GM18858 (cell line): ENCODE results near the gene ERMP1.
"Not testable (repeated sequence)": the region's sequence is repeated elsewhere in the genome, so short reads cannot be mapped to it uniquely, and the experiment has no call there.

Source experiments
- ATAC-seq: cut with Tn5 transposase; IDR thresholded peaks from one replicate; pipeline ENCODE4 v1.9.1; 2021; ENCODE audit not compliant: unreplicated experiment

ERMP1 gene

DNA sequence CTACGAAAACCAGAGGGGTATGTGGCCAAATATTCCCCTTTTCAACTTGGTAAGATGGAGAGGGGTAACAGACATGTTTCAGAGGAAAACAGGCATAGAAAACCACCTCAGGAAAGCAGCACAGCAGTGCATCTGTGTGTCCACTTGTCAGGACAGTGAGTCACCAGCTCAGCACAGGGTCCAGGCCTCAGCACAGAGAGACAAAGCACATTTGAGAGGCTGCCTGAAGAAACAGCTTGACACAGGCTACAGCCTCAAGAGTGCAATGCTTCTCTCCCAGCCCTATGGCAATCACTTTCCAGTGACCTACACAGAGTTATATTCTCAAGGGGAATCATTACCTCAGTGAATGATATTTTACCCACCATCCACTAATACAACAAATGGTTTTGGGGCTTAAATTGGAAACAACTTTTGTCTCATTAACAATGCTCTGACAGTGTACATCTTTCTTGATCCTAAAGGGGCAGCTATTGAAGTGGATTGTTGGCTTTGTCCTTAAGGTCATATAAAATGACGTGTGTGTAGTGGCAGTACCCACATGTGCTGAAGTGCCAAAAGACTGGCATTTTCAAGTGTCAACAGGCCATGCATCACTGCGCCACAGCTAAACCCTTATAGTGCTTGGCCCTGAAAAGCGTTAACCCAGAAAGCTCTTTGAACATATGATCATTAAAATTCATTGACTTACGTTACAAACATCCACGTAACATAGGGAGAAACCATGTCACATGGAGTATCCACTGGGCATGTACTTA is 46.4 kb downstream of the ERMP1 start:
- ATAC-seq = no peak

DNA sequence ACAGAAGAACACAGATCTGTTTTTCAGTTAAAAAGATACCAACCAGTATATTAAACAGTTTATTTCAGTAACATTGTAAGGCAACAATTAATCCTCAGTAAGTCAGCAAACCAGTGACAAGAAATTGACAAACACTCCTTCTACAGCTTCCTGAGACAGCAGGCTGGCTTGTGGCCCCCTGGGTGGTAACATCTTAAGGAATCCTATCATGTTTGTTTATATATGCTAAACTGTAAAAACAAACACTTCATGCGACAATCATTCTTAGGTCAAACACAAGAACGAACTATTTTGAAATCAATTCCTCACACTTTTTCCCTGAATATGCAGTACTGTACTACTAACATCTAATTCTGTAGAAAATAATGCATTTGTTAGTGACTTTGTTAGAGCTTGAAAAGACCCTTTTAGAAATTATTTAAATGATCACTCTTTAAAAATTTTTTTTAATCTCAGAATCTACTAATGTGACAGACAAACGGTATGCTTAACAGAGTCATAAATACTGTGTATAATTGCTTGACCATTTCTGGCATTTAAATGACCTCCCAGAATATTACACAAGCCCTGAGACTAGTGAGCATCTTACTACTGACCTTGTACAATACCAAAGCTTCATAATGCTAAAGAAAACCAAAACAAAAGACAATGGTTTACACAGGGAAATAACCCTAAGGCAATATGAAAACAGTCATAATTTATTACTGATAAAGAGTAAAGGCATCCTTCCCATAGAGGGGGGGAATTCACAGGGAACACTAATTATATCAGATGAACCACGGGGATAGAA is 48.2 kb downstream of the ERMP1 start:
- ATAC-seq = no peak

DNA sequence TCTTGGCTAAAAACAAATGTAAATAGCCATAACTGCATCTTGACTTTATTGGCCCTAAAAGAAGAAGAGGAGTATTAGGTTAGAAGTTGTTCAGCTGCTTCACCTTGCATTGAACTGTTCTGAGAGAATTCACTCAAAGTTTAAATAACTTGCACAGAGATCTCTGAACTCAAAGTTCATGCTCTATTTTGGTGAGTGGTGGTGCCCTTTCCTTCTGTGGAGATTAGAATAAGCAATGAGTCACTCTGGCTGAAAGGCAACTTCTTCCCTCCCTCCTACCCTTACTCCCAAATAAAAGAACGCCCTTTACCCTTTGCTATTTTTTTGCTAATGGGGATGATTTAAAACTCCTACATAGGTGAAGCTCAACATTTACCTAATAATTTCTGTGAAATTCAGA is 48.9 kb downstream of the ERMP1 start:
- ATAC-seq = no peak

DNA sequence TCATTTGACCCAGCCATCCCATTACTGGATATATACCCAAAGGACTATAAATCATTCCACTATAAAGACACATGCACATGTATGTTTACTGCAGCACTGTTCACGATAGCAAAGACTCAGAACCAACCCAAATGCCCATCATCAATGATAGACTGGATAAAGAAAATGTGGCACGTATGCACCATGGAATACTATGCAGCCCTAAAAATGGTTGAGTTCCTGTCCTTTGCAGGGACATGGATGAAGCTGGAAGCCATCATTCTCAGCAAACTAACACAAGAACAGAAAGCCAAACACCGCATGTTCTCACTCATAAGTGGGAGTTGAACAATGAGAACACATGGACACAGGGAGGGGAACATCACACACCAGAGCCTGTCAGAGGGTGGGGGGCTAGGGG is 49.5 kb downstream of the ERMP1 start:
- not testable (repeated sequence) for ATAC-seq

DNA sequence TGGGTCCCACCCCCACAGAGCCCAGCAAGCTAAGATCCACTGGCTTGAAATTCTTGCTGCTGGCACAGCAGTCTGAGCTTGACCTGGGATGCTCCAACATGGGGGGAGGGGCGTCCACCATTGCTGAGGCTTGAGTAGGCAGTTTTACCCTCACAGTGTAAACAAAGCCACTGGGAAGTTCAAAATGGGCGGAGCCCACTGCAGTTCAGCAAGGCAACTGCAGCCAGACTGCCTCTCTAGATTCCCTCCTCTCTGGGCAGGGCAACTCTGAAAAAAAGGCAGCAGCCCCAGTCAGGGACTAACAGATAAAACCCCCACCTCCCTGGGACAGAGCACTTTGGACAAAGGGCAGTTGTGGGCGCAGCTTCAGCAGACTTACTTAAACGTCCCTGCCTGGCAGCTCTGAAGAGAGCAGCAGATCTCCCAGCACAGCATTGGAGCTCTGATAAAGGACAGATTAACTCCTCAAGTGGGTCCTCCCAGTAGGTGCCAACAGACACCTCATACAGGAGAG is 53.2 kb downstream of the ERMP1 start:
- not testable (repeated sequence) for ATAC-seq

DNA sequence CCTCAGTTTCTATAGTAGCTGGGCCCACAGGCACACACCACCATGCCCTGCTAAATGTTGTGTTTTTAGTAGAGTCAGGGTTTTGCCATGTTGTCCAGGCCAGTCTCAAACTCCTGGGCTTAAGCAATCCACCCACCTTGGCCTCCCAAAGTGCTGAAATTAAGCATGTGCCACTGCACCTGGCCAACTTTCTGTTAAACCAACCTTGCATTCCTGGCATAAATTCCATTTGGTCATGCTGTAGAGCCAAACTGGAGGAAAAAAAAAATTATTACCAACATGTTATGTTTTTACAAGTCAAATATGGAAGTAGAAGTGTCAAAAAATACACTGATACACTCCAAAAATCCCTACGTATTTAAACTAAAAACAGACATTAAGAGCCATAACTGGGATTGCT is 54.1 kb downstream of the ERMP1 start:
- ATAC-seq = no peak

DNA sequence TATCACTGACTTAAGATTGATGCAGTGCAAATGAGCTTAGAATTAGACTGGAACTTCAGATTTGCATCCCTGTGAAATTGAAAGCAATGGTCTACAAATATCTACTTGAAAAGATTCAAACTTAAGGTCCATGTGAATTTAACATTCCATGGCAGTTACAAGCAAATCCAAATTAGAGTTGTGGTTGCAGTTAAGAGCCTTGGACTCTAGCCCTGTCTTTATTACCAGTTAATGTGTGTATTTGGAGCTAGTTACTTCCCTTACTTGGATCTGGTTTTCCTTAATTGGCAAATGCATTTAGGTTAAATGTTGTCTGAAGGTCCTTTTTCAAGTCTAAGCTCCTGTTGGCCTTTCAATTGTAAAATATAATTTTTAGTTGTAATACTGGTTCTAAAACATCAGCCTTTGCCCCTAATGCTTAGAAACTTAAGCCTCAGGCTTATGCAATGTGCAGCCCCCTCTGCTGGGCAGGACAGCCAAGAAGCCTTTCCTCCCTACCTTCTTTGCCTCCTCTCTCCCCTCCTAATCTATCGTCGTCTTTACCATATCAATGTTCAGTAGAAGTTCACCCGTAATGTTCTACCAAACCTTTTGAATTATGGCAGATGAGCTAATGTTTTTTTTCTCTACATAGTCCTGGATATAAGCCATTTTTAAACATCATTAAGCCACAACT is 59.5 kb downstream of the ERMP1 start:
- ATAC-seq = no peak

DNA sequence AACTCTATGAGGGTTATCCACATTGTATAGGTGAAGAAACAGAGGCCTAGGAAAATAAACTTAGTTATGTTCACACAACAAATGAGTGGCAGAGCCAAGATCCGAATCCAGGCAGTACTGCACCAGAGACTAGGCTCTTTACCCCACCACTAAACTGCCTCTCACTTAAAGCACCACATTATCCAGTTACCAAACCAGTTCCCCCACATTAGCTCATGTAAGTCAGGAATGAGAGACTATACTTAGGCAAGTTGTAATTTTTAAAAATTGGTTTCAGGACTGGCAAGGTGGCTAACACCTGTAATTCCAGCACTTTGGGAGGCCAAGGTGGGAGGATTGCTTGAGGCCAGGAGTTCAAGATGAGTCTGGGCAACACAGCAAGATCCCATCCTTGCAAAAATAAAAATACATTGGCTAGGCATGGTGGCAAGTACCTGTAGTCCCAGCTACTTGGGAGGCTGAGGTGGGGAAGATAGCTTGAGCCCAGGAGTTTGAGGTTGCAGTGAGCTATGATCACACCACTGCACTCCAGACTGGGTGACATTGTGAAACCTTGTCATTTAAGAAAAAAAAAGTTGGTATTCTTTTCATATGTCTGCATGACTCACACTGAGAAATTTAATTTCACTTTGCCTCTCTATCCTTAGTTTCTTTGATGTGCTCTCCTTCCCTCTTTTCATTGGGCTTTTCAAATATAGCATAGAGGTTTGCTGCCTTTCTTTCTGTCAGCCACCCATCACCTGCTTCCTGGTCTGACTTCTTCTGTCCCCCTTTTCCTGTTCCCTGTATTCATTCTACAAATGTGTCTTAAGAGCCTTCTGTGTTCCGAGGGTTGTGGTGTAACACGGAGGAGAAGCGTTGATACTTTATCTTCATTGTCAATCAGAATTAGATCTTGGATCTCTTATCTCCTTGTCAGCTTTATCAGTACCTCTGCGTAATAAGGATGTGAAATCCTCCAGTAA is 64.7 kb downstream of the ERMP1 start:
- peak; percentile 68 for ATAC-seq

DNA sequence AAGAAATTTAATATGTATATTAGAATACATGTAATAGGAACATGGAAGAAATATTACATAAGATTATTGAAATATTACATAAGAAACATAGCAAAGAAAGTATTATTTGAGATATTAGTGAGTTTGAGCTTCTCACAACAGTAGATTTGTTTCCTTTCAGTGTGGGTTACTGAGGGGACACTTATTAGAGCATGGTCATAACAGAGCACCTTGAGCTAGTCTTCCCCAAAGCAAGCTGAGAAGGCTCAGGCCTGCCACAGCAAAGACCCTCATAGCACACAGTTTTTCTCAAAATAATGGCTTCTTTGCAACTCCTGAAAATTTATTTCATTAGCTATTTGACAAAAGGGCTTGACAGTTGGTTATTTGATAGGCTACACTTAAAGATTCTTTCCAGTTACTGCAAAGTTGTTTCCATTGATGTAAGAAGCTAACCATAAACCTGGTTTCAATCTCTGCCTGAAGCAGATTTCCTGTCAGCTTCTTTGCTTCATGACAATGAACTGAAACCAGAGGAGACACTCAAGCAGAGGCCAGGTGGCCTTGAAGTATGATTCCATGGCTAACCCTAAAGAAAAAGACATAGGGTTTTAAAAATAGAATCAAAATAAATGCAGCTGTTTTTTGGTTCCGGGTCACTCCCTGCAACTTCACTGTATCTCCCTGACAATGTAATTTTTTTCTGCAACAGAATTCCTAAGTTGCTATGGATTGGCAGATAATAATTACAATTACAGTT is 68.6 kb downstream of the ERMP1 start:
- peak; percentile 64 for ATAC-seq

DNA sequence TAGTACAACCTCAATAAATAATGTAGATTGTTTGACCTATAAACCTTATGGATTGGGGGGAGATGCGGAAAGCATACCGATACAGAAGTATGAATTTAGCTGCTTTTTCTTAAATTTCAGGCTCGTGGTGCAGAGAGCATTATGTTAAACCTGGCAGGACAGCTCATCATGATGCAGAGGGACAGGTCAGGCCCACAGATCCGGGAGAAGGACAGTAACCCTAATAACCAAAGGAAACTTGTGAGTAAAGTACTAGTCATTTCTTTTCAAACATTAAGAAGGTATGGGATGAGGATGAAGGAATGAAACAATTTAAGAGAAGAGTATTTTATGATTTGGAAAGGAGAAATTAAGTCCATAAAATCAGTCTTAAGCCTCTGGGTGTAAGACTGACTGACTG is 70.5 kb downstream of the ERMP1 start:
- no peak for ATAC-seq

DNA sequence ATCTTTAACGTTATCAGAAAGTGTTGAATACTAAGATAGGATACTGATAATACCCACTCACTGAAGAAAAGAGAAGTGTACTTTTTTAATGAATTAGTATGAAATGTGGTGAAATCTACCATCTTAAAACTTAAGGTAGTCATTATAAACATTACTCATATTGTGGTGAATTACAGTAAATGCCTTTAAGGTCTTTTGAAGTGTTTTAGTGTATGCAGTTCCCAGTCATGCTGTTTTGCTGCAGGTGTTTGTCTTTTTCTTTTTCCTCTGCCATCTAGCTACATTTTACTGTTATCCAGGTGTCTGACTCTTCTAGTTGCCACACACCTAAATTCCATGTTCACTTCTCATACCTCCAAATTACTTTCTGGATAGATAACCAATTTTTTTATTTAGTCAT is 72.6 kb downstream of the ERMP1 start:
- ATAC-seq = no peak

DNA sequence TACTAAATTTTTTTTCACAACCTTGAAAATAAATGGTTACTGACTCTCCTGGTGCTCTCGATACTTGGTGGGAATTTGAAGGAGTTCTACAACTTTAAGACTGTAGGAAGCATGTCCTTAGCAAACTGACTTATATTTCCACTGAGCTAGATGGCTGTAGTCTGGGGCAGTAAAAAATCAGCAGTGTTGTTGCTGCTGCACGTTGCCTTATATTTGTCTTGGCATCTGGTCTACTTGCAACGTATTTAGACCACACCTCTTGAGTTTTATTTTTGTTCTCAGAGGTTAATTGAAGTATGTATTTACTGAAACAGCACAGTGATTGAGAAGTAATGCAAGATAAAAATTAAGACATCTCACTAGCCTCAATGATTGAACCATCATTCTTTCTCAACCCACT is 76.3 kb downstream of the ERMP1 start:
- ATAC-seq = no peak

DNA sequence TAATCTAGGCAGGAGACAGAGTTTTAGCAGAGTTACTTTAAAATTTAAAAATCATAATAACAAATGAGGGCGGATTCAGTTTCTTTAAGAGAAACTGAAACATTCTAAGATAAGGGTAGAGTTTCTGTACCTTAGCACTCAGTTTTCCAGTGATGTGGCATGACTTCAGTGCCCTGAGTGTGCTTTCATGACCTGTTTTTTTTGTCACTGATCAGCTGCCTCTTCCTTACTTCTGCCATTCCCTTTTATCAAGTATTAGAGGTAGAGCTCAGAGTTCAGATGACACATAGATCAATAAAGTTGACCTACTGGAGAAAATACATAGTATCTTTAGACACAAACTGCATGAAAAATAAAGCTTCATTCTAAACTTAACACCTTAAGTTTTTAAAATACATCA is 82.3 kb downstream of the ERMP1 start:
- ATAC-seq = no peak

DNA sequence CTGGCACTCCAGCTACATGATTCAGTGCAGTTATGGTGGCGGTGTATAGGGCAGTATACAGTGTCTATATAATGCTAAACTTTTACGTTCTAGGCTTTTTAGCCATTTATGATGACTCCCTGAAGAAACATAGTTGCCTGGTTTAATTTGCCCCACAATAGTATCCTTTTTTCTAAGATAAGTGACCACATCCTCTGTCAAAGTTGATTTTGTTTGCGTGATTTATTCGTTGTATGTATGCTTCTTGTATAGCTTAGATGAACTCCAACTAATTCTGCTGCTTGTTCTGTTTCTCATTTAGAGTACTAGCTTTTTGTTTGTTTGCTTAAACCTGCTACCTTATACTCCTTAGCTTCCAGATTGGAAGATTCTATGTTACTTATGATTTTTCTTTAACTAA is 83.6 kb downstream of the ERMP1 start:
- ATAC-seq = no peak

DNA sequence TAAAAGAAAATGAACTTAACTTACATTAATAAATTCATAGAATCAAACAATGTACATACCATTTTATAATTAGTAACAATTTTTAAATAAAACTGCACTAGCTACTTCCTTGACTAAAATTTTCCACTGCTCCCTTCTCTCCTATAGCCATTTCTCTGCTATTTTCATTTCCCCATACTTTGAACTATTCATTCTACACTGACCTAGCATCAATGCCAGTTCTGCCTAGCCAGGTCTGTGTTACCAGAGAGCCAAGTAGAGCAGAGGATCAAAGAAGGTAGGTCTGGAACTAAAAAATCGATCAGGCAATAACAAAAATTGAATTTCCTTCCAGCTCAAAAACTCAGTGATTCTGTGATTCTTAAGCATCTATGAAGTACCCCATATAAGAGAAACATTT is 84.5 kb downstream of the ERMP1 start:
- ATAC-seq = no peak

DNA sequence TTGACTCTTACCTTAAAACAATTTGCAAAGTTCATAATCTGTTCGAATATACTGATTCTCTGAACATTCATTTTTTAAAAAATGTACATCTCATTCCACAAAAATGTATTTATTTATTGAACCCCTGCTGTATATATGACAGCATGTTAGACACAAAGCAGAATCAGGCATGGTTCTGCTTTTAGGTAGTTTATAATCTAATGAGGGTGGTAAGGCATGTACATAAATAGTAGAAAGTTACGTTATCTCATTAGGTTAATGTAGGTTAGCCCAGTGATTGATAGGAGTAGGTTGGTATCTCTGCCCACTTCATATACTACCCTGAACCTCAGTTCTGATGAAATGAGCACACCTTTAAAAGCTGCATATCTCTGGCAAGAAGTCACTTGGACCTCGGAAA is 89.8 kb downstream of the ERMP1 start:
- no peak for ATAC-seq

DNA sequence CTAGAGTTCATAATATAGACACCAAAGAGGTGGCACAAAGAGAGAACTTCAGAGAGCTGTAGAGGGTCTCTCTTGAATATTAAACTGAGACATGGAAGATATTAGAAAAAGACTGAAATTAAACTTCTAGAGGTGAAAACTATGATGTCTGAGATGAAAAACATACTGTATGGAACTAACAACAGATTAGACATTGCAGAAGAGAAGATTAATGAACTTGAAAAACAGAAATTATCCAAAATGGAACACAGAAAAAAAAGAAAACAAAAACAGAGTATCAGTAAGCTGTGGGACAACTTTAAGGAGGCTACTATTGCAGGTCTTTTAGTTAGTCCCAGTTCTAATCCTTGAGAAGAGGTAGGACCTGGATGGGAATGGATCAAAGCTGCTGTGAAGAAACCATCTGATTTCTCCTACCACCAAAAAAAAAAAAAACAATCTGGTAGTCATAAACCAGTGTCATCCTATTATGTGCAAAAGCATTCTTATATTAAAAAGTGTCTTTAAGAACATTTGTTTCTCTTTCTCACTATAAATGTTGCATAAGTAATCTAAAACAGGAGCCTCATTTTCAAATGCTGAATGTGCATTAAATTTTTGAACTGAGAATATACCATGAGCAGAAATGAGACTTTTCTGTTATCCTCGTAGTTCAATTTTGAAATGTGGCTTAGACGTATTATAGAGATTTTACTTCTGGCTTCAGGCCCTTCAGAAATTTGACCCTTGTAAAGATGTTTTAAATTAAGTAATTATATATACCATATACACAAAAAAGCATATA is 96.2 kb downstream of the ERMP1 start:
- no peak for ATAC-seq

DNA sequence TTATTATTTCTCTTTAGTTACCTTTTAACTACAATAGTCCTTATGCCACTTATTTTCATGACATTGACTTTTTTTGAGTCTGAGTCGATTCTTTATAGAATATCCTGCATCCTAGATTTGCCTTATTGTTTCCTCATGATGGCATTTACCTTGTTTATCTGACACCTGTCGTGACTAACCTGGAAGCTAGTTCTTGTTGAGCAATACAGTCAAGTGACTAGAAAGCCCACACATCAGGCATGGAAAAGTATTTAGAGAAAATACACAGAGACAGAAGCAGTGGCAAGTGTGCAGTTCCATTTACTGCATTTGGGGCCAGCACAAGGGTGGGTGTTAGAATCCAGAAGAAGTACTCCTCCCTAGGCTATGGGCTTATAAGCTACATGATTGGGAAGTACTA is 97.8 kb downstream of the ERMP1 start:
- no peak for ATAC-seq
